GM12892 (cell line): ENCODE results near the gene MTERF4.

Experiments
- POLR2A ChIP-seq: IDR thresholded peaks from 2 replicates; pipeline ENCODE4 v1.6.1; 2011; ENCODE audit warnings: low read depth, low read length, control low read depth
- POLR2AphosphoS5 ChIP-seq: IDR thresholded peaks from 2 replicates; pipeline ENCODE4 v1.6.1; 2011; ENCODE audit warnings: low read depth, low read length, control low read depth

DNA sequence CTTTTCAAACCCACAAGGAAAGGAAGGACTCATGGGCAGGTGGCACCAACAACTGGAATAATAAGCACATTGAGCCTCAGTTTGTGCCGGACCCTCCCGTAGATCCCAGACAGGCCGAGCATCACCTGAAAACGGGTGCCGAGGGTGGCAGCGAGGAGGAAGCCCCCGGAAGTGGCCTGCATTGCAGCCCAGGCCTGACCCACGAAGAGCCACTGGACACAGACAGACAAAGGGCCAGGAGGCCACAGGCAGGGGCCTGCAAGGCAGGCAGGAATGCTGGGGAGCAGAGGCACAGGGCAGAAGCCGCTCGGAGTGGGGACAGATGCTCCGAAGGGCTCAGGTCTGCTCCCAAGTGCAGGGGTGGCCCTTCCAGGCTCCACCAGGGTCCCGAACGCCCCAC is 31.7 kb downstream of the MTERF4 start:
- TF ChIP-seq POLR2AphosphoS5: no peak
- TF ChIP-seq POLR2A: no peak
